SK-N-SH (cell line): ENCODE data around the gene EMP2. TPM values are rescaled to one million over a fixed set of nuclear protein-coding genes. Genes with fewer than 3 reads are reported as not detected.

Experiments
- CTCF ChIA-PET: fragments of 300-600, 350-600 bp; formaldehyde crosslinking; extraction: SDS; loops from one replicate; lab custom pipeline; 2021; lab: Yijun Ruan, JAX
- POLR2A ChIA-PET: fragments of 350-600 bp; sonication (Branson Sonifier 250); formaldehyde crosslinking; extraction: SDS; loops from one replicate; lab custom pipeline; 2020; ENCODE audit warnings: antibody characterized with exemption, inconsistent platforms; lab: Yijun Ruan, JAX
- DNase-seq: peaks from one replicate; pipeline ENCODE4 v3.0.0; 2012
- H2AFZ ChIP-seq: fragments of 200-600 bp; sonication (generic); 2 replicates; pipeline ENCODE4 v1.8.1; 2016; ENCODE audit warnings: antibody characterized with exemption, mild to moderate bottlenecking, low read depth
- H3F3A ChIP-seq: fragments of 200-600 bp; sonication (generic); replicated peaks from 2 replicates; pipeline ENCODE3; 2016; ENCODE audit warnings: antibody characterized with exemption, mild to moderate bottlenecking; ENCODE audit not compliant: insufficient read depth
- H3K27ac ChIP-seq, 2 experiments: fragments of 200-500 bp in 1 of 2; fragments of 200-600 bp in 1 of 2; sonication (Bioruptor generic) in 1 of 2; sonication (generic), shearing (Covaris generic) in 1 of 2; 2 replicates each; pipeline versions ENCODE4 v1.5.1 to v1.6.1; 2014 to 2016; ENCODE audit warnings: low read depth in 2 of 2, inconsistent platforms in 1 of 2, low read length in 1 of 2, mild to moderate bottlenecking in 1 of 2, mixed read lengths in 1 of 2
- H3K27me3 ChIP-seq: fragments of 200-600 bp; sonication (generic), shearing (Covaris generic); 2 replicates; pipeline ENCODE4 v1.6.1; 2016; ENCODE audit warnings: mixed run types; ENCODE audit not compliant: insufficient read depth
- H3K36me3 ChIP-seq, 2 experiments: fragments of 200-500 bp in 1 of 2; fragments of 200-600 bp in 1 of 2; sonication (Bioruptor generic) in 1 of 2; sonication (generic) in 1 of 2; replicated peaks in 1 of 2; 2 replicates each; pipeline versions ENCODE3 to v1.5.1; 2014 to 2016; ENCODE audit warnings: low read length in 1 of 2, mild to moderate bottlenecking in 1 of 2; ENCODE audit not compliant: insufficient read depth in 2 of 2, control insufficient read depth in 1 of 2
- H3K4me1 ChIP-seq, 2 experiments: fragments of 200-500 bp in 1 of 2; fragments of 200-600 bp in 1 of 2; sonication (Bioruptor generic) in 1 of 2; sonication (generic), shearing (Covaris generic) in 1 of 2; 2 replicates each; pipeline versions ENCODE4 v1.5.1 to v1.6.1; 2014 to 2016; ENCODE audit warnings: low read depth in 1 of 2, low read length in 1 of 2, mixed run types in 1 of 2; ENCODE audit not compliant: insufficient read depth in 2 of 2, control insufficient read depth in 1 of 2
- H3K4me2 ChIP-seq: fragments of 200-600 bp; sonication (generic), shearing (Covaris generic); 2 replicates; pipeline ENCODE4 v1.6.1; 2017; ENCODE audit warnings: mixed run types
- H3K4me3 ChIP-seq, 2 experiments: fragments of 200-500 bp in 1 of 2; fragments of 200-600 bp in 1 of 2; sonication (Bioruptor generic) in 1 of 2; sonication (generic), shearing (Covaris generic) in 1 of 2; 2 replicates each; pipeline versions ENCODE4 v1.5.1 to v1.8.1; 2014 to 2016; ENCODE audit warnings: low read depth in 2 of 2, inconsistent platforms in 1 of 2, low read length in 1 of 2, mild to moderate bottlenecking in 1 of 2, mixed read lengths in 1 of 2, moderate library complexity in 1 of 2
- H3K79me2 ChIP-seq: fragments of 200-600 bp; sonication (generic); 2 replicates; pipeline ENCODE4 v1.8.1; 2017; ENCODE audit warnings: mild to moderate bottlenecking; ENCODE audit not compliant: insufficient read depth
- H3K9ac ChIP-seq: fragments of 200-600 bp; sonication (generic); 2 replicates; pipeline ENCODE4 v1.6.1; 2017; ENCODE audit warnings: mixed run types
- H3K9me2 ChIP-seq: fragments of 200-600 bp; sonication (generic); 2 replicates; pipeline ENCODE4 v1.6.1; 2017; ENCODE audit warnings: mixed run types
- H3K9me3 ChIP-seq: fragments of 200-600 bp; sonication (generic); 2 replicates; pipeline ENCODE4 v1.6.1; 2017; ENCODE audit warnings: mixed run types, mild to moderate bottlenecking, moderate library complexity
- H4K20me1 ChIP-seq: fragments of 200-600 bp; sonication (generic); 2 replicates; pipeline ENCODE4 v1.6.1; 2017; ENCODE audit warnings: mild to moderate bottlenecking, mixed run types; ENCODE audit not compliant: insufficient read depth
- FOXM1 ChIP-seq: IDR thresholded peaks from 2 replicates; pipeline ENCODE4 v1.4.0; 2012; ENCODE audit warnings: low read depth, mild to moderate bottlenecking
- GABPA ChIP-seq: IDR thresholded peaks from 2 replicates; pipeline ENCODE4 v1.4.0; 2012; ENCODE audit warnings: low read depth, mild to moderate bottlenecking
- GATA2 ChIP-seq: sonication (generic); formaldehyde crosslinking; IDR thresholded peaks from 2 replicates; pipeline ENCODE4 v1.5.0; 2020; ENCODE audit warnings: mild to moderate bottlenecking, missing genetic modification reagents
- NFIC ChIP-seq: IDR thresholded peaks from 2 replicates; pipeline ENCODE4 v1.4.0; 2012; ENCODE audit warnings: borderline replicate concordance
- PBX3 ChIP-seq: IDR thresholded peaks from 2 replicates; pipeline ENCODE4; 2012
- POLR2AphosphoS5 ChIP-seq: IDR thresholded peaks from 2 replicates; pipeline ENCODE4 v1.6.1; 2012; ENCODE audit warnings: low read depth, low read length
- TAF1 ChIP-seq: IDR thresholded peaks from 2 replicates; pipeline ENCODE4 v1.6.1; 2012; ENCODE audit warnings: low read depth, mild to moderate bottlenecking, low read length, moderate library complexity, borderline replicate concordance
- YY1 ChIP-seq: IDR thresholded peaks from 2 replicates; pipeline ENCODE4 v1.4.0; 2012; ENCODE audit warnings: low read depth, mild to moderate bottlenecking
- WGBS: methylation state at CpG from one replicate; pipeline ENCODE4 v1.1.6; 2017; ENCODE audit warnings: low lambda C conversion rate; 5-methylcytosine and 5-hydroxymethylcytosine counted together
- polyA plus RNA-seq, 3 experiments: library from polyadenylated mRNA; depleted of rRNA; stranded (reverse); fragments of >200 nt; gene quantifications; 2 replicates each; pipeline ENCODE4 v1.2.3, GENCODE V29; 2012
- TF ChIP-seq, protein P1 (sequence below): fragments of 150-350 bp; IDR thresholded peaks from 2 replicates; pipeline ENCODE4 v1.6.1; 2016; ENCODE audit warnings: mild to moderate bottlenecking, low read depth, low read length

Gene EMP2
- polyA plus RNA-seq, 1 of the 3 experiments (the other 2 are of a cell fraction), result 4.3 TPM

DNA sequence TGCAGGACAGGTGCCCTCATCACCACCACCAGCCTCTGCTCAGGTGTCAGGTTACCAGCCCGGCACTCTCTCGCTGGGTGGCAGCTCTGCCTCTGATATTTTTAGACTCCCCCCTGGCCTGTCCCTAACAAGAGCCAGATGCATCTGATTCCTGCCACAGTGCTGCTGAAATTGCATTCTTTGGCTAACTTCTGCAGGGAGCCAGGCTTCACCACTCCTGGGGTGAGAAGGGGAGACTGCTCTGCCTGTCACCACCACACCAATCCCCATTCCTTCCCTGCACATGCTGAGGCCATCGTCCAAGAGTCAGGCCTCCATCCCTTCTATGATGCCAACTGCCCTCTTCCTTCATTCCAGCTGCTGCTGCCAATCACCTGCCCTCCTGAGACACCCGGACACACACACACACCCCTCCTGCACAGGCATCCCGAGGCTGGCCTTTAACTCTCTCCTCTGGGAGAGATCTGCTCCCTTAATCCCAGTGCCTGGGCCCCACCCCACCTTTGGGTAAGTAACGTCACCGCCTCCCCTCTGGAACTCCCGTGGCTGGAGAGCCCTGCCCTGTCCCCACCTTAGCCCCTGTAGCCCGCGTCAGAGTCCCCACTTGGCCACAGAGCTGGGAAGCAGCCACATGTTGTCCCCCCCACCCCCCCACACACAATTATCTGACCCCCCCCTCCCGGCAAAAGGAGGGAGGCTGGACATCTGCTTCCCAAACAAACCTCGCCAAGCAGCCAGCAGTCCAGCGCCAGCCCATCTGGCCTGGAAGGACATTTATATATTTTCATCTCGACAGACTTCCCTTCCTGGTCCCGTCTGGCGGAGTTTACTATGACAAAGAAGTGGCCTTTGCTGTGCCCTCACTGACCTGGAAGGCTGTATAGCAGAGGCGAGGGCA, 2.8 kb downstream of the EMP2 start (continued):
- 0 out of 2 replicates have a peak, but pooled peaks have one; percentile 8 for TF ChIP-seq PBX3
- no peak for TF ChIP-seq GATA2 (CRISPR knock-in tag)
- no peak for TF ChIP-seq NFIC
- TF ChIP-seq POLR2AphosphoS5, result no peak
- no peak for TF ChIP-seq GABPA
- TF ChIP-seq YY1, result no peak
- TF ChIP-seq FOXM1, result no peak

DNA sequence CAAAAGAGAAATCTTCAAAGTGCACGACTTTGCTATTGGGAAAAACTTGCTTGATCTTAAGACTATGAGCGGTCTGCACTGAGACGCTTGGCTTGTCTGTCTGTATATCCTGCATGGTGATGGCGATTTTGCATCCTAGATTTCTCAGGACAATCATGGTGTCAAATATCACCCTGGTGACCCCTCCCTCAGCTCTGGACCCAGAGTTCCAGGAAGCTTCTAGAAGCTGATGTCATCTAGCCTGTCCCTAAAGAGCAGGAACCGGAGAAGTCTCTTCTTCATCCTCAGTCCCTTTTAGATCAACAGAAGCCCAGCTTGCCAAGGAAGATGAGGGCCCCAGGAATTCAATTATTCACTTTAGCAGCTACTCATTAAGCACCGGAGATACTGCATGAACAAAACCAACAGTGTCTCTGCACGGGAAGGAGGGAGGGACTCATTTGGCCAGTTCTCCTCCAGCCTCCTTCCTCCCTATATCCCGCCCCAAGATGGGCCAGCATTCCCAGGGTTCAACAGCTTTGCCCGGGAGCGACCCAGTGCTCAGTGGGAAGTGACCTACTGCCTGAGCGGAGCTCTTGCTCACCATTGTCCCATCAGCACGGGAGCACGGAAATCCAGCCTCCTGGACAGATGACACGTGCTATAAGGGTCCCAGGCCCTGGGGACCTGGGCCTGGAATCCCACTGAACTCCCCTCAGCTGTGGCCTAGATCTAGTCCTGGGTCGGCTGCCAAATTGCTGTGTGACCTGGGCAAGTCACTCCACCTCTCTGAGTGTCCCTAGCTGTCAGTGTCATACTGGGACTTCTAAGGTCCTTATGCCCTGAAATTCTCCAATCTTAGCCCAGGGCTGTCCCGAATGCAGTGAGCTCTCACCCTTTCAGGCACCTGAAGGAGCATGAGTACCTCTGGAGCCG, 3.8 kb downstream of the EMP2 start:
- no peak overlapping the region for H2AFZ ChIP-seq
- TF ChIP-seq, protein P1, sequence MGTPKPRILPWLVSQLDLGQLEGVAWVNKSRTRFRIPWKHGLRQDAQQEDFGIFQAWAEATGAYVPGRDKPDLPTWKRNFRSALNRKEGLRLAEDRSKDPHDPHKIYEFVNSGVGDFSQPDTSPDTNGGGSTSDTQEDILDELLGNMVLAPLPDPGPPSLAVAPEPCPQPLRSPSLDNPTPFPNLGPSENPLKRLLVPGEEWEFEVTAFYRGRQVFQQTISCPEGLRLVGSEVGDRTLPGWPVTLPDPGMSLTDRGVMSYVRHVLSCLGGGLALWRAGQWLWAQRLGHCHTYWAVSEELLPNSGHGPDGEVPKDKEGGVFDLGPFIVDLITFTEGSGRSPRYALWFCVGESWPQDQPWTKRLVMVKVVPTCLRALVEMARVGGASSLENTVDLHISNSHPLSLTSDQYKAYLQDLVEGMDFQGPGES, result no peak
- TF ChIP-seq TAF1, result no peak

More for the DNA sequence above, 3.8 kb downstream of the EMP2 start:
- Histone ChIP-seq H3K4me3 (no peak overlapping the region), H3K9ac (no peak overlapping the region), H3F3A (no peaks in the 10 kb centered on the region), H4K20me1 (0 out of 2 replicates have a peak, but pooled peaks cover 3% of the 10 kb centered on the region), H3K27me3 (no peaks in the 10 kb centered on the region), H3K79me2 (no peaks in the 10 kb centered on the region), H3K9me2 (no peaks in the 10 kb centered on the region), H3K27ac (no peak overlapping the region), H3K9me3 (no peaks in the 10 kb centered on the region), H3K36me3 (no peaks in the 10 kb centered on the region), H3K4me2 (no peak overlapping the region), H3K4me1 (peaks cover 7 to 35% of the 10 kb centered on the region in 2 experiments; a peak in 2 of 4 replicates)
- ChIA-PET POLR2A (interaction anchor here (0.5 kb wide), 1 partner anchor 218 kb away, joined by 3 read pairs; no protein-coding TSS in a partner anchor), CTCF (interaction anchor here (1.0 to 5.7 kb wide), 5 partner anchors 10 to 342 kb away, joined by 3 to 22 read pairs (median 7); no protein-coding TSS in a partner anchor)
- DNase-seq, result no peak
- WGBS, result 84% methylated on average over 11 of the region's 17 CpGs
